Suprapubic skin (tissue), 4 donors: Measurements from ENCODE around the gene SPTBN1. TPM values are rescaled to one million over a fixed set of nuclear protein-coding genes. Genes with fewer than 3 reads are reported as not detected.

ENCODE experiments used
- DNase-seq, 2 donors: peaks; one replicate each; pipeline ENCODE4 v3.0.0-alpha.2; 2019; ENCODE audit warnings: low spot score in 2 of 2
- H3K27ac ChIP-seq: fragments of 200-600 bp; sonication (generic); one replicate; pipeline ENCODE4 v1.5.1; 2019
- H3K27me3 ChIP-seq: fragments of 200-600 bp; sonication (generic); one replicate; pipeline ENCODE4 v1.5.1; 2019
- H3K36me3 ChIP-seq: fragments of 200-600 bp; sonication (generic); one replicate; pipeline ENCODE4 v1.5.1; 2019
- H3K4me1 ChIP-seq: fragments of 200-600 bp; sonication (generic); one replicate; pipeline ENCODE4 v1.5.1; 2019
- H3K4me3 ChIP-seq: fragments of 200-600 bp; sonication (generic); one replicate; pipeline ENCODE4 v1.5.1; 2019; ENCODE audit warnings: mild to moderate bottlenecking
- H3K9me3 ChIP-seq: fragments of 200-600 bp; sonication (generic); one replicate; pipeline ENCODE4 v1.5.1; 2019
- EP300 ChIP-seq: sonication (generic); formaldehyde crosslinking; IDR thresholded peaks from one replicate; pipeline ENCODE4 v1.6.1; 2017; ENCODE audit warnings: antibody characterized with exemption
- POLR2A ChIP-seq, 2 donors: fragments of 450-650 bp; IDR thresholded peaks; one replicate each; pipeline ENCODE4 v1.6.1; 2017; ENCODE audit warnings: antibody characterized with exemption in 2 of 2, mild to moderate bottlenecking in 2 of 2, moderate library complexity in 2 of 2
- POLR2AphosphoS5 ChIP-seq, 3 donors: sonication (generic); formaldehyde crosslinking; IDR thresholded peaks; one replicate each; pipeline ENCODE4 v1.6.1; 2017; ENCODE audit warnings: antibody characterized with exemption in 3 of 3
- WGBS: methylation state at CpG from one replicate; pipeline ENCODE4 v1.1.5; 2018; 5-methylcytosine and 5-hydroxymethylcytosine counted together
- total RNA-seq, 4 donors: library from RNA; depleted of rRNA; stranded (reverse); fragments of >200 nt; gene quantifications; one replicate each; pipeline ENCODE4 v1.1.0, GENCODE V29; 2016
- TF ChIP-seq, protein P1 (sequence below), 2 donors: fragments of 200-600 bp in 1 of 2; fragments of 450-650 bp in 1 of 2; sonication (generic) in 1 of 2; IDR thresholded peaks; one replicate each; pipeline ENCODE4 v1.5.1; 2016 to 2019; ENCODE audit warnings: antibody characterized with exemption in 2 of 2, mild to moderate bottlenecking in 1 of 2, moderate library complexity in 1 of 2

SPTBN1 gene
- total RNA-seq, 4 donors from 2014 or later = 173 to 250 (median 203) TPM

DNA sequence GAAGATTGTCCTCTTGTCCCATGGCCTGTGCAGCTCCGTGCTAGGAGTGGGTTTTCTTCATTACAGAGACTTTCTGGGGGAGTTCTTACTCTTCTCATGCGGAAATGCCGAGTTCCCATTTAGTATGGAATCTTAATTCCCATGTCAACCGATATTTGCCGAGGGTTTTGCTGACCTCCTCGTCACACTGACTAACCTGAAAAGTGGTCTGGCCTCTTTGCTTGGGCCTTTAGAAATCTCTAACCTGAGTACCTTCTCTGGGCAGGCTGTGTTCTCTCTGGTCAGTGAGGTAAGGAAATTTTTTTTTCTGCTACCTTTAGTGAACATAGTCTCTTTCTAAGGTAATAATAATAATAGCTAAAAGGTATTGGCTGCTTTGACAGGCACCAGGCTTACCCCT is 256.4 kb downstream of the SPTBN1 start:
- H3K27ac ChIP-seq = no peak overlapping the region
- no peaks in the 10 kb centered on the region for H3K9me3 ChIP-seq
- H3K27me3 ChIP-seq = no peaks in the 10 kb centered on the region
- no peaks in the 10 kb centered on the region for H3K36me3 ChIP-seq
- TF ChIP-seq POLR2AphosphoS5 (IDR thresholded peaks at IDR 0.05) (no peak), EP300 (no peak), POLR2A (IDR thresholded peaks at IDR 0.05) (no peak)
- TF ChIP-seq, protein P1, sequence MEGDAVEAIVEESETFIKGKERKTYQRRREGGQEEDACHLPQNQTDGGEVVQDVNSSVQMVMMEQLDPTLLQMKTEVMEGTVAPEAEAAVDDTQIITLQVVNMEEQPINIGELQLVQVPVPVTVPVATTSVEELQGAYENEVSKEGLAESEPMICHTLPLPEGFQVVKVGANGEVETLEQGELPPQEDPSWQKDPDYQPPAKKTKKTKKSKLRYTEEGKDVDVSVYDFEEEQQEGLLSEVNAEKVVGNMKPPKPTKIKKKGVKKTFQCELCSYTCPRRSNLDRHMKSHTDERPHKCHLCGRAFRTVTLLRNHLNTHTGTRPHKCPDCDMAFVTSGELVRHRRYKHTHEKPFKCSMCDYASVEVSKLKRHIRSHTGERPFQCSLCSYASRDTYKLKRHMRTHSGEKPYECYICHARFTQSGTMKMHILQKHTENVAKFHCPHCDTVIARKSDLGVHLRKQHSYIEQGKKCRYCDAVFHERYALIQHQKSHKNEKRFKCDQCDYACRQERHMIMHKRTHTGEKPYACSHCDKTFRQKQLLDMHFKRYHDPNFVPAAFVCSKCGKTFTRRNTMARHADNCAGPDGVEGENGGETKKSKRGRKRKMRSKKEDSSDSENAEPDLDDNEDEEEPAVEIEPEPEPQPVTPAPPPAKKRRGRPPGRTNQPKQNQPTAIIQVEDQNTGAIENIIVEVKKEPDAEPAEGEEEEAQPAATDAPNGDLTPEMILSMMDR (IDR thresholded peaks at IDR 0.05) = no peak
- H3K4me3 ChIP-seq = no peak overlapping the region
- DNase-seq = no peak
- 98% methylated on average over 6 of the region's 6 CpGs for WGBS
- peaks cover 11% of the 10 kb centered on the region for H3K4me1 ChIP-seq

DNA sequence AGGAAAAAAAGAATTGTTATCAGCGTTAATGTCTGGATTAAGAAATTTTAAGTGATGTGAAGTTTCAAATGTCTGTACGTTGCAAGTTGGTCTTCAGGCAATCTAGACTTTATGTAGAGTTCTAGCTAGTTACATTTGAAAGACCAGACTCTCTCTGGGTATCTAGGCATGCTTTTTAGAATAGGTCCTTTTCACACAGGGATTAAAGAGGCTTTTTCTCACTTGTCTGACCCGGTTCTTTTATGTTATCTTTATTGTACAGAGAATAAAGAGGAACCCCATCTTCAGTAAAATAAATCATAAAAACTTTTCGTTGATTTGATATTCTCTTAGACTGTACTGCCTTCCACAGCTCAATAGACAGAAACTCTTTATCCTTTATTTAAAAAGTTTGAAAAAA is 258.9 kb downstream of the SPTBN1 start:
- no peak for DNase-seq
- Histone ChIP-seq H3K27ac (no peak overlapping the region), H3K4me1 (no peaks in the 10 kb centered on the region), H3K9me3 (no peaks in the 10 kb centered on the region), H3K27me3 (no peaks in the 10 kb centered on the region), H3K36me3 (no peaks in the 10 kb centered on the region), H3K4me3 (no peak overlapping the region)
- TF ChIP-seq EP300 (no peak), POLR2A (IDR thresholded peaks at IDR 0.05) (no peak), POLR2AphosphoS5 (IDR thresholded peaks at IDR 0.05) (no peak)
- TF ChIP-seq, protein P1 (IDR thresholded peaks at IDR 0.05) = no peak
- 67% methylated on average over 4 of the region's 4 CpGs for WGBS

DNA sequence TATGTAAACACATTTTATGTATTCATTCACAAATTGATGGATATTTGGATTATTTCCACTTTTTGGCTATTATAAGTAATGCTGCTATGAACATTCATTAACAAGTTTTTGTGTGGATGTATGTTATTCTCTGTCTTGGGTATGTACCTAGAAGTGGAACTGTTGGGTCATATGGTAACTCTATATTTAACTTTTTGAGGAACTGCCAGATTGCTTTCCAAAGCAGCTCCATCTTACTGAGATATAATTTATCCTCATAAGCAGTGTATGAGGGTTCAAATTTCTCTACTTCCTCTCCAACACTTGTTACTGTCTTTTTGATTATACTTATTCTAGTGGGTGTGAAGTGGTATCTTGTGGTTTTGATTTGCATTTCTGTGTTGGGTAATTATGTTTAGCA is 260.2 kb downstream of the SPTBN1 start:
- Histone ChIP-seq H3K36me3 (no peaks in the 10 kb centered on the region), H3K4me3 (no peak overlapping the region), H3K9me3 (no peaks in the 10 kb centered on the region), H3K4me1 (no peaks in the 10 kb centered on the region), H3K27me3 (no peaks in the 10 kb centered on the region), H3K27ac (no peak overlapping the region)
- no peak for DNase-seq
- TF ChIP-seq, protein P1 (IDR thresholded peaks at IDR 0.05) = no peak
- no peak for TF ChIP-seq POLR2A (IDR thresholded peaks at IDR 0.05)
- no peak for TF ChIP-seq EP300
- TF ChIP-seq POLR2AphosphoS5 (IDR thresholded peaks at IDR 0.05) = no peak

DNA sequence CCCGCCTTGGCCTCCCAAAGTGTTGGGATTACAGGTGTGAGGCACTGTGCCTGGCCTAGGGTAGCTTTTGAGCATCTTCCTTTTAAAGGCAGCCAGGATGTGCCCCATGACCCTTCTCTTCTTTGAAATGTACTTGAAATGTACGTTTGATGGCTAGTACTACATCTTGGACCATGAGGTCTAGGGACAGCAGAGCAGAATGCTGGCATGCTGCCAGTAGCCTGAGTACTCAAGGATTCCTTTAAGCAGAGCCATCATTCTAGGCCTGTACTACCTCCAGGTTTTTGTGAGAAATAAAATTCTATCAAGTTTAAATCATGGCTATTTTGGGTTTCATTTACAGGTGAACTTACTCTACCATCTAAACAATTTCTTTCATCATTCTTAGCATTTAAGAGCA is 264.4 kb downstream of the SPTBN1 start:
- no peaks in the 10 kb centered on the region for H3K27me3 ChIP-seq
- no peak overlapping the region for H3K27ac ChIP-seq
- TF ChIP-seq POLR2A (IDR thresholded peaks at IDR 0.05) = no peak
- TF ChIP-seq, protein P1 (IDR thresholded peaks at IDR 0.05) = no peak
- no peak for TF ChIP-seq EP300
- no peak for TF ChIP-seq POLR2AphosphoS5 (IDR thresholded peaks at IDR 0.05)
- no peaks in the 10 kb centered on the region for H3K9me3 ChIP-seq
- WGBS = 79% methylated on average over 2 of the region's 2 CpGs
- H3K4me3 ChIP-seq = no peak overlapping the region
- peaks cover 17% of the 10 kb centered on the region for H3K4me1 ChIP-seq
- no peaks in the 10 kb centered on the region for H3K36me3 ChIP-seq
- DNase-seq = no peak

Other genes with a start within 250 kb of the SPTBN1 start
- not detected for gene TSPYL6, start 200.1 kb upstream of the SPTBN1 start, total RNA-seq